NB4 (cell line): ENCODE results near the gene CDC16.

Source experiments
- POLR2A ChIP-seq: IDR thresholded peaks from 2 replicates; pipeline ENCODE4 v1.6.1; 2011; ENCODE audit warnings: mild to moderate bottlenecking; ENCODE audit not compliant: insufficient read length; ENCODE audit errors: extremely low read depth
- TF ChIP-seq, protein P1 (sequence below): IDR thresholded peaks from one replicate; pipeline ENCODE4 v1.5.1; 2012; ENCODE audit warnings: low read depth, low read length

DNA sequence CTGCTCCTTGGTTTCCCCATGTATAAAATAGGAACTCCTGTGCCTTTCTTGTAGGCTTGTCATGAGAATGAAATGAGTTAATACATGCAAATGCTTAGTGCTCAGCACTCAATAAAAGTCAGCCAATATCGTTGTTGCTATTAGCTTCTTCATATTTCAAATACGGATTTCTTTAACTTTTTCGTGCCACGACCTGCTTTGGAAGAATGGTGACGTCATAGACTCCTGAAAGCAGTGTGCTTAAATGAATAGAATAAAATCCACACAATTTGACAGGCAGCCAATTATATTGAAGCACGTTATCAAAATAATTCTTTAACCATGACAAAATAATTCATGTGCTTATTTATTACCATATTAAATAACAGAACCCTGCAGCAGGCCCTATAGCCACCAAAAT is 26.6 kb upstream of the CDC16 start:
- TF ChIP-seq, protein P1, sequence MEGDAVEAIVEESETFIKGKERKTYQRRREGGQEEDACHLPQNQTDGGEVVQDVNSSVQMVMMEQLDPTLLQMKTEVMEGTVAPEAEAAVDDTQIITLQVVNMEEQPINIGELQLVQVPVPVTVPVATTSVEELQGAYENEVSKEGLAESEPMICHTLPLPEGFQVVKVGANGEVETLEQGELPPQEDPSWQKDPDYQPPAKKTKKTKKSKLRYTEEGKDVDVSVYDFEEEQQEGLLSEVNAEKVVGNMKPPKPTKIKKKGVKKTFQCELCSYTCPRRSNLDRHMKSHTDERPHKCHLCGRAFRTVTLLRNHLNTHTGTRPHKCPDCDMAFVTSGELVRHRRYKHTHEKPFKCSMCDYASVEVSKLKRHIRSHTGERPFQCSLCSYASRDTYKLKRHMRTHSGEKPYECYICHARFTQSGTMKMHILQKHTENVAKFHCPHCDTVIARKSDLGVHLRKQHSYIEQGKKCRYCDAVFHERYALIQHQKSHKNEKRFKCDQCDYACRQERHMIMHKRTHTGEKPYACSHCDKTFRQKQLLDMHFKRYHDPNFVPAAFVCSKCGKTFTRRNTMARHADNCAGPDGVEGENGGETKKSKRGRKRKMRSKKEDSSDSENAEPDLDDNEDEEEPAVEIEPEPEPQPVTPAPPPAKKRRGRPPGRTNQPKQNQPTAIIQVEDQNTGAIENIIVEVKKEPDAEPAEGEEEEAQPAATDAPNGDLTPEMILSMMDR = no peak
- no peak for TF ChIP-seq POLR2A
